Omental fat pad (tissue), 4 donors: ENCODE results near the gene SLC30A4. TPM values are rescaled to one million over a fixed set of nuclear protein-coding genes. Genes with fewer than 3 reads are reported as not detected.

ENCODE experiments used
- ATAC-seq: fragments of 150-250 bp; one replicate; pipeline ENCODE4 v1.9.1; 2016; ENCODE audit warnings: mild to moderate bottlenecking, moderate library complexity; ENCODE audit not compliant: low FRiP score
- DNase-seq: peaks from one replicate; pipeline ENCODE4 v3.0.0-alpha.2; 2019; ENCODE audit warnings: low spot score
- CTCF ChIP-seq, 3 donors: fragments of 450-650 bp; IDR thresholded peaks; one replicate each; pipeline ENCODE4 v1.5.1; 2016 to 2017; ENCODE audit warnings: antibody characterized with exemption in 3 of 3, mild to moderate bottlenecking in 3 of 3, moderate library complexity in 2 of 3
- total RNA-seq, 4 donors: library from RNA; depleted of rRNA; stranded (reverse); fragments of >200 nt; gene quantifications; one replicate each; pipeline ENCODE4 v1.1.0, GENCODE V29; 2016

Gene SLC30A4
- total RNA-seq, 4 donors from 2014 or later, result 7.0 to 12.6 (median 8.5) TPM

GRCh38 chr15:45441686-45442085, 80.9 kb downstream of the SLC30A4 start:
- no peak for TF ChIP-seq CTCF (IDR thresholded peaks at IDR 0.05)
- ATAC-seq (no peak), DNase-seq (no peak)

DNA sequence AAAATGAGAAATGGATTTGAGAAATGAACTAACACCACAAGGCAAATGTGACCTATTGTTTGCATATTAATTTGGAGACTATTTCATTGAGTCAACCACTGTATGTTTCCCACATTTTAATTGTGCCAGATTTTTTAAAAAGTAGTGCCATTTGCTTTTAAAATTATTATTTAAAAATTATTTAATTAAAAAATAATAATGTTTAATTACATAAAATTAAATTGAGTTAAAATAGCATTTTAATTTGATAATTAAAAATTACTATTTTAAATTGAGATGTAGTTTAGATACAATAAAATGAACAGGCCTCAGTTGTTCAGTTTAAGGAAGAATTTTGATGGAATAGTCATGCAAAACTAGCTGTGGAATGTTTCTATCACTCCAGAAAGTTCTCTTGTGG, 81.5 kb downstream of the SLC30A4 start:
- no peak for TF ChIP-seq CTCF (IDR thresholded peaks at IDR 0.05)
- ATAC-seq, result no peak
- no peak for DNase-seq

DNA sequence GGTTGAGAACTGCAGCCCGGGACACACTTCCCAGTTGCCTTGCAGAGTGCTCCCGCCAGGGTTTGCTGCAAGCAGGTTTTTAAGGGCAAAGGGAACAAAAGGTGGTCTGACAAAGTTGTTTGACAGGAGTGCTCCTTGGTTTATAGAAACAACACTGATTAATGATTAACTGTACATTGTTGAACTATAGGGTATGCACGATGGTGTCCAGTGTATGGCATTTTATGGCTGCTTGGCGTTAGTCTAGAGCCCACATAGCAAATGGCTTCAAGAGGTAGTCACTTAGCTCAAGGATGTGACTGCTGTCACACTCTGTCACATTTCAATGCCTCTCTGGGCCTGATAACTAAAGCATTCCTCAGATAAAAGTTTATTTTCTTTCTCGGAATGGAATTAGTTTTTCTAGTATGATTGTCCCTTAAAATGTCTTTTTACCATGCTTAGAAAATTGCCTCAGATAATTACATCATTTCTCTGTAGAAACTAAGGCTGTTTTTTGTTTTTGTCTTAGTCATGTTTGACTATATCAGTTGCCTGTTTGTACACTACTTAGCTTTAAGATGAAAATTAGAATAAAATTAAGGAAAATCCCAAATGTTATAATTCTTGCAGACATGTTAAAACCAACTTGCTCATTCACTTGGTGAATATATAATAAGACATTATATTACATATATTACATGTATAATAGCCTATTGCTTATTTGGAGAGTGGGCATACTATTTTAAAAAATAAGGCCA, 82.9 kb downstream of the SLC30A4 start:
- no peak for DNase-seq
- no peak for TF ChIP-seq CTCF (IDR thresholded peaks at IDR 0.05)
- no peak for ATAC-seq

DNA sequence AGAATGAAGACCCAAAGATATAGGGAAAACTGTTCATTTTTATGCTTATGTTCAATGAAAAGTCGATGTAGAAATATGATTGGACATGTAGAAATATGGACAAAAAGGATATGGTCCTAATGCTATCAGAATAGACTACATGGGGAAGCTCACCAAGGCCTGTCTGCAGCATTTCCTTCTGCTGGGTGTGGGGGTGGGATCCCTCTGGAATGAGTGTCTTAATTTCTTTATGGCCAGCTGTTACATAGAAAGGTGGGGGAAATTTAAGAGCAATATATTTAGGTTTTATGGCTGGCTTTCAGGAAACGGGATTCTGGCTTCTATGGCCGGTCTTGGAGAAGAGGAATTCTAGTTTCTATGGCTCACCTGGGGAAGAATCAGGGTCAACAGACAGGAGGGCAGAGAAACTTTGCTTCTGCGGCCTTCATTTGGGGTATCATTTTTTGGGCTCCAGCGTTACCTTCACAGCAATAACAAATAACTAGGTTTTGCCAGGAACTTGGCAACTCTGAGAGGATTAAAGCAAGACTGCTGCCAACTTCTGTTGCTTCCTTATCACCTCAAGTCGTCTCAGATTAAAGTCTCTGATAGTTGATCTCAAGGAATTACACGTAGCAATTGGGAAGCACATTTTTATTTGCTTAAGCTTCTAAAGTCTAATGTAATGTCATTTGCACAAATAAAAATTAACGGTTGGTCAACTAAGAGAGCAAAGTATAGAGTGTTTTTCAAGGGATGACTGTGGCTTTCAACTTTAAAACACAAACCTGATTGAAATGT, 87.2 kb downstream of the SLC30A4 start:
- TF ChIP-seq CTCF (IDR thresholded peaks at IDR 0.05), result no peak

DNA sequence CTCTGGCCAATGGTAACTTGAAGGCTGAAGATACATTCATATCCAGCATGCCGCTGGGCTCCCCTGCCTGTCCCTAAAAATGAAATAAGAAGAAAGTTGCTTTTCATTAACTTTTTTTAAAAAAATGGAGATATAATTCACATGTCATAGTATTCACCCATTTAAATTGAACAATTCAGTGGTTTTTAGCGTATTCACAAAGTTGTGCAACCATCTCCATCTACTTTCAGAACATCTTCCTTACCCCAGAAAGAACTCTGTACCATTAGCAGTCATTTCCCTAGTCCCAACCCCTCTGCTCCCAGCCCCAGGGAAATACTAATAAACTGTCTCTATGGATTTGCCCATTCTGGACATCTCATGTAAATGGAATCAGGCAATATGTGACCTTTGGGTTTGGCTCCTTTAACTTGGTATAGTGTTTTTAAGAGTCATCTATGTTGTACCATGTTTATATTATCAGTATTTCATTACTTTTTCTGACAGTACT, 88.4 kb downstream of the SLC30A4 start:
- ATAC-seq (no peak), DNase-seq (no peak)
- no peak for TF ChIP-seq CTCF (IDR thresholded peaks at IDR 0.05)

More for the DNA sequence above, 87.2 kb downstream of the SLC30A4 start:
- ATAC-seq, result no peak
- DNase-seq, result no peak

- DNase-seq, result no peak
- no peak for ATAC-seq
- no peak for TF ChIP-seq CTCF (IDR thresholded peaks at IDR 0.05)
These were observed 91.0 kb downstream of the SLC30A4 start for GRCh38 chr15:45431511-45431910.
